Naive thymus-derived CD8-positive, alpha-beta T cell (primary cell): Measurements from ENCODE around the gene MACROD2. TPM values are rescaled to one million over a fixed set of nuclear protein-coding genes. Genes with fewer than 3 reads are reported as not detected.

Source experiments
- ATAC-seq, 2 donors: fragments of 150-1000 bp; cut with Tn5 transposase in 1 of 2; sonication (Bioruptor Pico), chemical (Tn5 transposase) in 1 of 2; 1 replicate in 1 of 2; 2 replicates in 1 of 2; pipeline ENCODE4 v1.10.0; 2021; ENCODE audit warnings: mild to moderate bottlenecking in 2 of 2, moderate library complexity in 2 of 2
- POLR2A ChIA-PET: fragments of 350-600 bp; sonication (Branson Sonifier 250); formaldehyde crosslinking; loops from one replicate; lab custom pipeline; 2021; ENCODE audit warnings: antibody characterized with exemption; lab: Charles Lee
- DNase-seq, 10 donors: peaks; one replicate each; pipeline versions ENCODE4 v3.0.0 to v3.0.0-alpha.2; 2020 to 2022
- H3K27ac Mint-ChIP-seq, 10 donors: one replicate each; pipeline ENCODE4 v1.8.0; 2020 to 2022; ENCODE audit warnings: mild to moderate bottlenecking in 10 of 10, mixed read lengths in 10 of 10, moderate library complexity in 4 of 10, inconsistent platforms in 1 of 10
- H3K27me3 Mint-ChIP-seq, 5 donors: one replicate each; pipeline ENCODE4 v1.8.0; 2021 to 2022; ENCODE audit warnings: mixed read lengths in 5 of 5
- H3K36me3 Mint-ChIP-seq, 3 donors: one replicate each; pipeline ENCODE4 v1.8.0; 2020 to 2022; ENCODE audit warnings: mixed read lengths in 3 of 3, mild to moderate bottlenecking in 2 of 3, inconsistent platforms in 1 of 3
- H3K4me1 Mint-ChIP-seq, 4 donors: one replicate each; pipeline ENCODE4 v1.8.0; 2021 to 2022; ENCODE audit warnings: mixed read lengths in 4 of 4
- H3K4me3 Mint-ChIP-seq, 10 donors: one replicate each; pipeline ENCODE4 v1.8.0; 2020 to 2022; ENCODE audit warnings: mild to moderate bottlenecking in 10 of 10, mixed read lengths in 10 of 10, moderate library complexity in 6 of 10, inconsistent platforms in 1 of 10
- H3K9me3 Mint-ChIP-seq, 9 donors: one replicate each; pipeline ENCODE4 v1.8.0; 2020 to 2022; ENCODE audit warnings: mixed read lengths in 9 of 9, mild to moderate bottlenecking in 3 of 9, inconsistent platforms in 1 of 9, moderate library complexity in 1 of 9
- polyA plus RNA-seq, 3 donors: library from polyadenylated mRNA; unstranded; fragments of 300-500 nt; fragmentation: Illumina TruSeq; gene quantifications; one replicate each; pipeline ENCODE4 v1.2.3, GENCODE V29; 2021
- total RNA-seq, 8 experiments: library from RNA in 2 of 8; stranded (reverse) in 2 of 8; gene quantifications; one replicate each; pipeline ENCODE4 v1.2.3 and lab custom pipeline; 2021 to 2026

MACROD2 gene
- total and polyA plus RNA-seq, 5 experiments from 2014 or later: 0.18 to 1.1 (median 0.60) TPM; not detected in 2

- DNase-seq (no peak), ATAC-seq (no peak)
- Mint-ChIP-seq H3K4me3 (no peak overlapping the region), H3K36me3 (no peaks in the 10 kb centered on the region), H3K27me3 (peaks cover 0 to 14% (median 2%) of the 10 kb centered on the region in 5 donors), H3K27ac (no peak overlapping the region), H3K4me1 (peaks cover 0 to 31% (median 0%) of the 10 kb centered on the region in 4 donors), H3K9me3 (peaks cover 0 to 10% (median 1%) of the 10 kb centered on the region in 9 donors)
- POLR2A ChIA-PET: no interaction called here
Measured at GRCh38 chr20:15917283-15917682, 1922.0 kb downstream of the MACROD2 start.

GRCh38 chr20:15918631-15919030, 1923.3 kb downstream of the MACROD2 start:
- POLR2A ChIA-PET: no interaction called here
- Mint-ChIP-seq H3K27me3 (peaks cover 0 to 14% (median 2%) of the 10 kb centered on the region in 5 donors), H3K27ac (no peak overlapping the region), H3K4me1 (peaks cover 0 to 43% (median 0%) of the 10 kb centered on the region in 4 donors), H3K36me3 (no peaks in the 10 kb centered on the region), H3K4me3 (no peak overlapping the region), H3K9me3 (peaks cover 0 to 15% (median 3%) of the 10 kb centered on the region in 9 donors)
- no peak for ATAC-seq
- DNase-seq: no peak

GRCh38 chr20:15919118-15919517, 1923.8 kb downstream of the MACROD2 start:
- no peak overlapping the region for H3K27ac Mint-ChIP-seq
- no peak overlapping the region for H3K4me3 Mint-ChIP-seq
- peaks cover 0 to 46% (median 0%) of the 10 kb centered on the region in 4 donors for H3K4me1 Mint-ChIP-seq
- H3K27me3 Mint-ChIP-seq: peaks cover 0 to 14% (median 2%) of the 10 kb centered on the region in 5 donors
- no peaks in the 10 kb centered on the region for H3K36me3 Mint-ChIP-seq
- DNase-seq: no peak
- peaks cover 0 to 19% (median 3%) of the 10 kb centered on the region in 9 donors for H3K9me3 Mint-ChIP-seq
- ATAC-seq: no peak
- POLR2A ChIA-PET: no interaction called here

GRCh38 chr20:15921930-15922329, 1926.6 kb downstream of the MACROD2 start:
- DNase-seq (no peak), ATAC-seq (no peak)
- Mint-ChIP-seq H3K4me3 (no peak overlapping the region), H3K4me1 (peaks cover 0 to 50% (median 1%) of the 10 kb centered on the region in 4 donors), H3K36me3 (no peaks in the 10 kb centered on the region), H3K27me3 (peaks cover 0 to 28% (median 3%) of the 10 kb centered on the region in 5 donors), H3K9me3 (peaks cover 0 to 28% (median 1%) of the 10 kb centered on the region in 9 donors), H3K27ac (peak overlapping the region in 1 of 10 donors; percentile 74)
- POLR2A ChIA-PET: no interaction called here

- Mint-ChIP-seq H3K27me3 (peaks cover 0 to 28% (median 3%) of the 10 kb centered on the region in 5 donors), H3K9me3 (peaks cover 0 to 28% (median 1%) of the 10 kb centered on the region in 9 donors), H3K36me3 (no peaks in the 10 kb centered on the region), H3K27ac (peak overlapping the region in 1 of 10 donors; percentile 74), H3K4me3 (peak overlapping the region in 1 of 10 donors; percentile 38), H3K4me1 (peaks cover 0 to 50% (median 1%) of the 10 kb centered on the region in 4 donors)
- DNase-seq (no peak), ATAC-seq (no peak)
- POLR2A ChIA-PET: no interaction called here
Measured at GRCh38 chr20:15922556-15922955, 1927.2 kb downstream of the MACROD2 start.

- H3K27ac Mint-ChIP-seq: peak overlapping the region in 2 of 10 donors; percentile 29 to 74
- peaks cover 0 to 28% (median 3%) of the 10 kb centered on the region in 5 donors for H3K27me3 Mint-ChIP-seq
- H3K9me3 Mint-ChIP-seq: peaks cover 0 to 28% (median 1%) of the 10 kb centered on the region in 9 donors
- peak overlapping the region in 1 of 10 donors; percentile 22 for H3K4me3 Mint-ChIP-seq
- ATAC-seq (no peak), DNase-seq (no peak)
- peaks cover 0 to 50% (median 1%) of the 10 kb centered on the region in 4 donors for H3K4me1 Mint-ChIP-seq
- no peaks in the 10 kb centered on the region for H3K36me3 Mint-ChIP-seq
- POLR2A ChIA-PET: no interaction called here
Measured at GRCh38 chr20:15923030-15923776, 1927.9 kb downstream of the MACROD2 start.

- peaks cover 0 to 39% (median 1%) of the 10 kb centered on the region in 4 donors for H3K4me1 Mint-ChIP-seq
- POLR2A ChIA-PET: no interaction called here
- ATAC-seq: no peak
- H3K36me3 Mint-ChIP-seq: no peaks in the 10 kb centered on the region
- H3K9me3 Mint-ChIP-seq: peaks cover 0 to 28% (median 1%) of the 10 kb centered on the region in 9 donors
- no peak for DNase-seq
- peaks cover 0 to 28% (median 3%) of the 10 kb centered on the region in 5 donors for H3K27me3 Mint-ChIP-seq
- no peak overlapping the region for H3K27ac Mint-ChIP-seq
- H3K4me3 Mint-ChIP-seq: no peak overlapping the region
Measured at GRCh38 chr20:15924556-15924955, 1929.2 kb downstream of the MACROD2 start.

- Mint-ChIP-seq H3K27ac (no peak overlapping the region), H3K36me3 (no peaks in the 10 kb centered on the region), H3K27me3 (peaks cover 0 to 28% (median 3%) of the 10 kb centered on the region in 5 donors), H3K9me3 (peaks cover 0 to 23% (median 0%) of the 10 kb centered on the region in 9 donors), H3K4me1 (peaks cover 0 to 36% (median 1%) of the 10 kb centered on the region in 4 donors), H3K4me3 (no peak overlapping the region)
- POLR2A ChIA-PET: no interaction called here
- ATAC-seq (no peak), DNase-seq (no peak)
Measured at GRCh38 chr20:15925376-15925775, 1930.1 kb downstream of the MACROD2 start.

- H3K36me3 Mint-ChIP-seq: no peaks in the 10 kb centered on the region
- H3K4me3 Mint-ChIP-seq: no peak overlapping the region
Measured at GRCh38 chr20:15927893-15928650, 1932.8 kb downstream of the MACROD2 start.

GRCh38 chr20:15928946-15929345, 1933.6 kb downstream of the MACROD2 start:
- POLR2A ChIA-PET: no interaction called here
- H3K4me3 Mint-ChIP-seq: no peak overlapping the region
- ATAC-seq (no peak), DNase-seq (no peak)
- peaks cover 0 to 21% (median 1%) of the 10 kb centered on the region in 4 donors for H3K4me1 Mint-ChIP-seq
- H3K27ac Mint-ChIP-seq: no peak overlapping the region
- H3K36me3 Mint-ChIP-seq: no peaks in the 10 kb centered on the region
- H3K9me3 Mint-ChIP-seq: peaks cover 0 to 14% (median 0%) of the 10 kb centered on the region in 9 donors
- peaks cover 0 to 16% (median 3%) of the 10 kb centered on the region in 5 donors for H3K27me3 Mint-ChIP-seq

More at GRCh38 chr20:15927893-15928650, 1932.8 kb downstream of the MACROD2 start:
- POLR2A ChIA-PET: no interaction called here
- H3K27ac Mint-ChIP-seq: no peak overlapping the region
- peaks cover 0 to 16% (median 3%) of the 10 kb centered on the region in 5 donors for H3K27me3 Mint-ChIP-seq
- peaks cover 0 to 24% (median 1%) of the 10 kb centered on the region in 4 donors for H3K4me1 Mint-ChIP-seq
- peaks cover 0 to 17% (median 0%) of the 10 kb centered on the region in 9 donors for H3K9me3 Mint-ChIP-seq
- DNase-seq: no peak
- ATAC-seq: no peak

GRCh38 chr20:15930311-15931305, 1935.3 kb downstream of the MACROD2 start:
- no peaks in the 10 kb centered on the region for H3K36me3 Mint-ChIP-seq
- H3K27me3 Mint-ChIP-seq: peaks cover 0 to 13% (median 3%) of the 10 kb centered on the region in 5 donors
- POLR2A ChIA-PET: no interaction called here
- ATAC-seq (no peak), DNase-seq (no peak)
- H3K27ac Mint-ChIP-seq: no peak overlapping the region
- H3K9me3 Mint-ChIP-seq: peaks cover 0 to 13% (median 0%) of the 10 kb centered on the region in 9 donors
- H3K4me1 Mint-ChIP-seq: peaks cover 0 to 12% (median 1%) of the 10 kb centered on the region in 4 donors
- H3K4me3 Mint-ChIP-seq: no peak overlapping the region

- Mint-ChIP-seq H3K4me1 (peaks cover 0 to 14% (median 0%) of the 10 kb centered on the region in 4 donors), H3K27me3 (peaks cover 0 to 1% (median 0%) of the 10 kb centered on the region in 5 donors), H3K36me3 (no peaks in the 10 kb centered on the region), H3K27ac (no peak overlapping the region), H3K4me3 (no peak overlapping the region), H3K9me3 (peaks cover 0 to 9% (median 0%) of the 10 kb centered on the region in 9 donors)
- POLR2A ChIA-PET: no interaction called here
- DNase-seq (no peak), ATAC-seq (no peak)
Measured at GRCh38 chr20:15931897-15932296, 1936.6 kb downstream of the MACROD2 start.
